A549 (cell line): Measurements from ENCODE around the gene UGT1A5. TPM values are rescaled to one million over a fixed set of nuclear protein-coding genes. Genes with fewer than 3 reads are reported as not detected.
A peak's percentile ranks its signal among the peaks of the same experiment; 100 is the strongest.

Experiments
- ATAC-seq, 2 experiments: fragments of 200-7000 bp in 1 of 2; fragments of >200 bp in 1 of 2; cut with Nextera tagmentation in 1 of 2; cut with Tn5 transposase in 1 of 2; 3 replicates each; pipeline versions ENCODE4 v1.8.0 to v1.9.1; 2018 to 2020; ENCODE audit warnings: mild to moderate bottlenecking in 1 of 2, moderate library complexity in 1 of 2
- CTCF ChIA-PET: fragments of 300-600 bp; sonication (Branson Sonifier 250); formaldehyde crosslinking; extraction: SDS; loops from one replicate; lab custom pipeline; 2021; ENCODE audit warnings: antibody characterized with exemption, inconsistent platforms; lab: Yijun Ruan, JAX
- POLR2A ChIA-PET: fragments of 350-600 bp; formaldehyde crosslinking; extraction: SDS; loops from one replicate; lab custom pipeline; 2021; ENCODE audit warnings: antibody characterized with exemption, inconsistent platforms; lab: Yijun Ruan, JAX
- DNase-seq, 2 experiments: peaks; one replicate each; pipeline versions ENCODE4 v3.0.0 to v3.0.0-alpha.2; 2011 to 2016; ENCODE audit warnings: low read depth in 1 of 2, low spot score in 1 of 2
- FAIRE-seq: peaks from 2 replicates; lab custom pipeline; 2011; peaks lifted over from hg19 to GRCh38; lab: Jason Lieb, UNC
- H3K27ac ChIP-seq, 2 experiments: fragments of >200 bp; sonication (Bioruptor Twin); formaldehyde crosslinking; 3 replicates each; pipeline ENCODE4 v1.5.1; 2016 to 2017
- H3K4me1 ChIP-seq: fragments of >200 bp; sonication (Bioruptor Twin); formaldehyde crosslinking; 3 replicates; pipeline ENCODE4 v1.6.1; 2016
- H3K4me2 ChIP-seq: fragments of >200 bp; sonication (Bioruptor Twin); formaldehyde crosslinking; 3 replicates; pipeline ENCODE4 v1.6.1; 2016
- H3K4me3 ChIP-seq: fragments of >200 bp; sonication (Bioruptor Twin); formaldehyde crosslinking; 3 replicates; pipeline ENCODE4 v1.5.1; 2016
- H3K9me3 ChIP-seq: fragments of >200 bp; sonication (Bioruptor Twin); formaldehyde crosslinking; 3 replicates; pipeline ENCODE4 v1.6.1; 2016
- CBX2 ChIP-seq: fragments of 200-600 bp; sonication (generic); IDR thresholded peaks from 2 replicates; pipeline ENCODE4 v1.6.1; 2016; ENCODE audit warnings: low read depth, mild to moderate bottlenecking, borderline replicate concordance
- CBX8 ChIP-seq: fragments of 200-600 bp; sonication (generic); IDR thresholded peaks from 2 replicates; pipeline ENCODE4 v1.6.1; 2016
- CEBPB ChIP-seq, 2 experiments: fragments of >200 bp in 1 of 2; sonication (Bioruptor Twin) in 1 of 2; formaldehyde crosslinking in 1 of 2; IDR thresholded peaks; 2 replicates each; pipeline ENCODE4 v1.6.1; 2012 to 2016
- CHD4 ChIP-seq: fragments of 200-600 bp; sonication (generic); IDR thresholded peaks from 2 replicates; pipeline ENCODE4 v1.6.1; 2016; ENCODE audit warnings: antibody characterized with exemption, mild to moderate bottlenecking, borderline replicate concordance
- EP300 ChIP-seq, 2 experiments: fragments of >200 bp; sonication (Bioruptor Twin); formaldehyde crosslinking; IDR thresholded peaks; 2 replicates in 1 of 2; 3 replicates in 1 of 2; pipeline ENCODE4 v1.6.1; 2016 to 2017
- FOSL2 ChIP-seq, 2 experiments: fragments of 450-650 bp in 1 of 2; fragments of >200 bp in 1 of 2; sonication (Bioruptor Twin) in 1 of 2; formaldehyde crosslinking; IDR thresholded peaks; 2 replicates each; pipeline versions ENCODE4 v1.5.0 to v1.6.1; 2016 to 2020; ENCODE audit warnings: mild to moderate bottlenecking in 1 of 2, moderate library complexity in 1 of 2
- FOXS1 ChIP-seq: fragments of 250-450 bp; sonication (Bioruptor Pico); IDR thresholded peaks from 2 replicates; pipeline ENCODE4 v1.5.0; 2020; ENCODE audit warnings: mild to moderate bottlenecking, moderate library complexity
- GATA3 ChIP-seq: IDR thresholded peaks from 2 replicates; pipeline ENCODE4 v1.6.1; 2012; ENCODE audit warnings: borderline replicate concordance
- HEYL ChIP-seq: fragments of 250-450 bp; sonication (Bioruptor Pico); IDR thresholded peaks from 2 replicates; pipeline ENCODE4 v1.8.0; 2021; ENCODE audit warnings: mild to moderate bottlenecking, moderate library complexity
- NFE2L2 ChIP-seq: fragments of 150-350 bp; conservative IDR thresholded peaks from 2 replicates; pipeline ENCODE4 v1.6.1; 2014; ENCODE audit warnings: low read length
- POLR2A ChIP-seq: IDR thresholded peaks from 2 replicates; pipeline ENCODE4 v1.6.1; 2012; ENCODE audit warnings: mild to moderate bottlenecking, low read length
- POLR2AphosphoS2 ChIP-seq: conservative IDR thresholded peaks from 2 replicates; pipeline ENCODE4 v1.6.1; 2012; ENCODE audit warnings: low read length, improper control_type of control experiment, inconsistent platforms
- RAD21 ChIP-seq, 2 experiments: fragments of >200 bp in 1 of 2; sonication (Bioruptor Twin) in 1 of 2; formaldehyde crosslinking in 1 of 2; IDR thresholded peaks in 1 of 2; conservative IDR thresholded peaks in 1 of 2; 2 replicates in 1 of 2; 3 replicates in 1 of 2; pipeline ENCODE4 v1.6.1; 2012 to 2018; ENCODE audit warnings: inconsistent platforms in 1 of 2
- RARB ChIP-seq: fragments of 250-450 bp; sonication (Bioruptor Pico); IDR thresholded peaks from 2 replicates; pipeline ENCODE4 v1.8.0; 2021; ENCODE audit warnings: mild to moderate bottlenecking, moderate library complexity
- RCOR1 ChIP-seq: fragments of 150-350 bp; IDR thresholded peaks from 2 replicates; pipeline ENCODE4 v1.6.1; 2014; ENCODE audit warnings: antibody characterized with exemption, low read length, low read depth
- SMC3 ChIP-seq: fragments of >200 bp; sonication (Bioruptor Twin); formaldehyde crosslinking; IDR thresholded peaks from 3 replicates; pipeline ENCODE4 v1.6.1; 2018; ENCODE audit warnings: inconsistent platforms
- TFCP2L1 ChIP-seq: fragments of 250-450 bp; sonication (Bioruptor Pico); IDR thresholded peaks from 2 replicates; pipeline ENCODE4 v1.5.0; 2021; ENCODE audit warnings: mild to moderate bottlenecking
- WGBS: methylation state at CpG from one replicate; pipeline ENCODE4 v1.1.6; 2017; ENCODE audit errors: missing lambda C conversion rate; 5-methylcytosine and 5-hydroxymethylcytosine counted together
- polyA plus RNA-seq, 4 experiments: library from polyadenylated mRNA; depleted of rRNA in 3 of 4; stranded (reverse); fragments of >200 nt; fragmentation: RNase III in 1 of 4; extraction: RNeasy Plus Mini Kit Qiagen cat#74134 plus additional on column Dnase treatment in 1 of 4; gene quantifications; 2 replicates in 3 of 4; 3 replicates in 1 of 4; pipeline ENCODE4 v1.2.3, GENCODE V29; 2011 to 2017
- TF ChIP-seq, protein P1 (sequence below): fragments of 450-650 bp; IDR thresholded peaks from 2 replicates; pipeline ENCODE4 v1.6.1; 2014; ENCODE audit warnings: antibody characterized with exemption
- TF ChIP-seq, protein P2 (sequence below): fragments of 200-600 bp; sonication (generic); IDR thresholded peaks from 2 replicates; pipeline ENCODE4 v1.6.1; 2016; ENCODE audit warnings: antibody characterized with exemption, mild to moderate bottlenecking, moderate library complexity
- TF ChIP-seq, protein P3 (sequence below): IDR thresholded peaks from 2 replicates; pipeline ENCODE4 v1.6.1; 2012
- TF ChIP-seq, protein P4 (sequence below): fragments of 250-450 bp; sonication (Bioruptor Pico); IDR thresholded peaks from 2 replicates; pipeline ENCODE4 v1.5.0; 2020; ENCODE audit warnings: low read depth, mild to moderate bottlenecking, moderate library complexity
- TF ChIP-seq, protein P5 (sequence below): IDR thresholded peaks from 2 replicates; pipeline ENCODE4 v1.6.1; 2012

The UGT1A5 gene
- polyA plus RNA-seq, 2 of the 4 experiments (the other 2 are of a cell fraction), result 0.05 TPM; not detected in 1

DNA sequence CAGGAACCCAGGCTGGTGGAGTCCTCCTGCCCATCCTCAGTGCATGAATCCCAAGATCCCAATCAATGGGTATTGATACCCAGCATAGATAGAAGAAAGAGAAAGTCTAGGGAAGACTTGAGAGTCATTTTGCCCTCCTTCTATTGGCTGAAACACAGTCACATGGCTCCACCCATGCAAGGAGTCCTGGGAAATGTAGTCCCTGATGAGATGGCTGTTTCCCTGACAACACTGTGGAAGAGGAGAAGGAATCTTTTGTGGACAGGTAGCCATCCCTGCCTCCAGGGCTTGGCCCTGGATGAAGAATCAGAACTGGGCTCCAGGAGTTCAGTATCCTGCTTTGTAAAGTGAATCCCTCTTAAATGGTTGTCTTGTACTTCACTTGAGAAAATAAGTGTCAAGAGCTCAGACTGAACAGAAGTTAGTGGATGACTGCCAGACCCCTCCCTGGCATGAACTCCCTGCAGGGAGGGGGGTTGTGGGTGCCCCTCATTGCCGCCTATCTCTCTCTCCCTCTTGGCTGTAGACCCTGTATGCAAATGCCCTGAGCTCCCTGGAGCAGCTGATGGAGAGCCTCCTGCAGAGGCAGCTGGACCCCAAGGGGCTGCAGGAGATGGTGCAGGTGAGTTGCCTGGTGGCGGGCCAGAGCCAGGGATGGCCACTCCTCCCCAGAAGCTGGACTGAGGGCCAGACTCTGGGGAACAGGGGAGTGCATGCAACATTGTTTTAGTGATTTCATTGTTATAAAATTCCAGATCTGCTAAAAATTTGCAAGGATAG lies 101.5 kb downstream of the UGT1A5 start:
- peak; percentile 43 to 78; a peak in 4 of 6 replicates for ATAC-seq
- ChIA-PET POLR2A (no interaction called here), CTCF (interaction anchor here (0.7 to 1.0 kb wide), 3 partner anchors 18 to 371 kb away, joined by 3 to 4 read pairs (median 3); no protein-coding TSS in a partner anchor)
- DNase-seq, result peak; percentile 44 to 52
- Histone ChIP-seq H3K9me3 (no peaks in the 10 kb centered on the region), H3K27ac (peak overlapping the region in 1 of 2 experiments; percentile 31; a peak in 3 of 6 replicates)
- FAIRE-seq, result no peak
- TF ChIP-seq, protein P1, sequence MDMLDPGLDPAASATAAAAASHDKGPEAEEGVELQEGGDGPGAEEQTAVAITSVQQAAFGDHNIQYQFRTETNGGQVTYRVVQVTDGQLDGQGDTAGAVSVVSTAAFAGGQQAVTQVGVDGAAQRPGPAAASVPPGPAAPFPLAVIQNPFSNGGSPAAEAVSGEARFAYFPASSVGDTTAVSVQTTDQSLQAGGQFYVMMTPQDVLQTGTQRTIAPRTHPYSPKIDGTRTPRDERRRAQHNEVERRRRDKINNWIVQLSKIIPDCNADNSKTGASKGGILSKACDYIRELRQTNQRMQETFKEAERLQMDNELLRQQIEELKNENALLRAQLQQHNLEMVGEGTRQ, result peak; percentile 72
- TF ChIP-seq, protein P2, sequence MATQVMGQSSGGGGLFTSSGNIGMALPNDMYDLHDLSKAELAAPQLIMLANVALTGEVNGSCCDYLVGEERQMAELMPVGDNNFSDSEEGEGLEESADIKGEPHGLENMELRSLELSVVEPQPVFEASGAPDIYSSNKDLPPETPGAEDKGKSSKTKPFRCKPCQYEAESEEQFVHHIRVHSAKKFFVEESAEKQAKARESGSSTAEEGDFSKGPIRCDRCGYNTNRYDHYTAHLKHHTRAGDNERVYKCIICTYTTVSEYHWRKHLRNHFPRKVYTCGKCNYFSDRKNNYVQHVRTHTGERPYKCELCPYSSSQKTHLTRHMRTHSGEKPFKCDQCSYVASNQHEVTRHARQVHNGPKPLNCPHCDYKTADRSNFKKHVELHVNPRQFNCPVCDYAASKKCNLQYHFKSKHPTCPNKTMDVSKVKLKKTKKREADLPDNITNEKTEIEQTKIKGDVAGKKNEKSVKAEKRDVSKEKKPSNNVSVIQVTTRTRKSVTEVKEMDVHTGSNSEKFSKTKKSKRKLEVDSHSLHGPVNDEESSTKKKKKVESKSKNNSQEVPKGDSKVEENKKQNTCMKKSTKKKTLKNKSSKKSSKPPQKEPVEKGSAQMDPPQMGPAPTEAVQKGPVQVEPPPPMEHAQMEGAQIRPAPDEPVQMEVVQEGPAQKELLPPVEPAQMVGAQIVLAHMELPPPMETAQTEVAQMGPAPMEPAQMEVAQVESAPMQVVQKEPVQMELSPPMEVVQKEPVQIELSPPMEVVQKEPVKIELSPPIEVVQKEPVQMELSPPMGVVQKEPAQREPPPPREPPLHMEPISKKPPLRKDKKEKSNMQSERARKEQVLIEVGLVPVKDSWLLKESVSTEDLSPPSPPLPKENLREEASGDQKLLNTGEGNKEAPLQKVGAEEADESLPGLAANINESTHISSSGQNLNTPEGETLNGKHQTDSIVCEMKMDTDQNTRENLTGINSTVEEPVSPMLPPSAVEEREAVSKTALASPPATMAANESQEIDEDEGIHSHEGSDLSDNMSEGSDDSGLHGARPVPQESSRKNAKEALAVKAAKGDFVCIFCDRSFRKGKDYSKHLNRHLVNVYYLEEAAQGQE, result no peak
- TF ChIP-seq, all 56 proteins: peak for 1
- Histone ChIP-seq H3K4me1 (peaks cover 19% of the 10 kb centered on the region), H3K4me3 (no peak overlapping the region), H3K4me2 (no peak overlapping the region)
- WGBS, result 100% methylated on average over 2 of the region's 2 CpGs

DNA sequence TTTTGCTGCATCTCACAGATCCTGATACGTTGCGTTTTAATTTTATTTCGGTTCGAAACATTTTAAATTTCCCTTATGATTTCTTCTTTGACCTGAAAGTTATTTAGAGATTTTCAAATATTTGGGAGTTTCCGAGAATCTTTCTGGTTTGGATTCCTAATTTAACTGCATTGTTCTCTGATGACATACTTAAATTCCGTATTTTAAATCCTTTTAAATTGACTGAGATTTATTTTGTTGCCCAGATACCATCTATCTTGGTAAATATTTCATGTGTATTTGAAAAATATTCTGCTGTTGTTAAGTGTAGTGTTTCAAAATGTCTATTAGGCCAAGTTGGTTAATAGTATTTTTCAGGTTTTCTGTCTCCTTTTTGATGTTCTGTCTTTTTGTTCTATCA lies 103.2 kb downstream of the UGT1A5 start:
- H3K4me2 ChIP-seq, result no peak overlapping the region
- no peak for TF ChIP-seq CBX8
- TF ChIP-seq POLR2A, result no peak
- TF ChIP-seq FOXS1, result no peak
- TF ChIP-seq EP300 (IDR thresholded peaks at IDR 0.05), result no peak
- TF ChIP-seq, protein P3, sequence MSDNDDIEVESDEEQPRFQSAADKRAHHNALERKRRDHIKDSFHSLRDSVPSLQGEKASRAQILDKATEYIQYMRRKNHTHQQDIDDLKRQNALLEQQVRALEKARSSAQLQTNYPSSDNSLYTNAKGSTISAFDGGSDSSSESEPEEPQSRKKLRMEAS, result no peak
- no peak for TF ChIP-seq CHD4
- TF ChIP-seq POLR2AphosphoS2, result no peak
- no peak overlapping the region for H3K27ac ChIP-seq
- H3K9me3 ChIP-seq, result no peaks in the 10 kb centered on the region
- FAIRE-seq (no peak), ATAC-seq (no peak), DNase-seq (no peak)
- peaks cover 24% of the 10 kb centered on the region for H3K4me1 ChIP-seq
- 84% methylated on average over 6 of the region's 6 CpGs for WGBS
- CTCF ChIA-PET, result no interaction called here
- POLR2A ChIA-PET, result no interaction called here
- no peak overlapping the region for H3K4me3 ChIP-seq

DNA sequence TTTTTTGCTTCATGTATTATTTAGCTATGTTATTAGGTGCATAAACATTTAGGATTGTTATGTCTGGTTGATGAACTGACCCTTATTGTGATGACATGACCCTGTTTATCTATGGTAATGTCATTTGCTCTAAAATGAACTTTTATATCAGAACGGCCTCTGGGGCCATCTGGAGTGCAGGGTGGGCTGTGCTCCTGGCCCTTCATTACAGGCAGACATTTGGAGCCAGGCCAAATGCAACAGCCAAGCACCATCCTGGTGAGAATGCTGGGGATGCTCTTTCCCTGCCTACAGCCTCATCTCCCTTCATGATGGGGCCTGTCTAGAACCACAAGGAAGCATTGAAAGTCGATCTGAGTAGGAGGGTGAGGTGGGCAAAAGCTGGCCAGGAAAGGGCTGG lies 103.6 kb downstream of the UGT1A5 start:
- DNase-seq (no peak), FAIRE-seq (no peak), ATAC-seq (no peak)
- ChIA-PET CTCF (interaction anchor here (1.0 kb wide), 1 partner anchor 22 kb away, joined by 3 read pairs; no protein-coding TSS in a partner anchor), POLR2A (no interaction called here)
- peak overlapping the region; percentile 4 to 81; a peak in 5 of 6 replicates for H3K27ac ChIP-seq
- TF ChIP-seq CBX8 (no peak), RCOR1 (no peak), RAD21 (conservative IDR thresholded peaks at IDR 0.05 in 1 of 2, IDR thresholded peaks at IDR 0.05 in 1 of 2) (no peak), GATA3 (no peak), RARB (CRISPR knock-in tag) (no peak), EP300 (IDR thresholded peaks at IDR 0.05) (no peak), NFE2L2 (no peak), FOSL2 (IDR thresholded peaks at IDR 0.05) (no peak), FOSL2 (CRISPR knock-in tag; IDR thresholded peaks at IDR 0.05) (no peak), TFCP2L1 (CRISPR knock-in tag) (no peak), HEYL (CRISPR knock-in tag) (no peak), SMC3 (no peak), CBX2 (no peak), CEBPB (IDR thresholded peaks at IDR 0.05) (no peak)
- TF ChIP-seq, protein P4, sequence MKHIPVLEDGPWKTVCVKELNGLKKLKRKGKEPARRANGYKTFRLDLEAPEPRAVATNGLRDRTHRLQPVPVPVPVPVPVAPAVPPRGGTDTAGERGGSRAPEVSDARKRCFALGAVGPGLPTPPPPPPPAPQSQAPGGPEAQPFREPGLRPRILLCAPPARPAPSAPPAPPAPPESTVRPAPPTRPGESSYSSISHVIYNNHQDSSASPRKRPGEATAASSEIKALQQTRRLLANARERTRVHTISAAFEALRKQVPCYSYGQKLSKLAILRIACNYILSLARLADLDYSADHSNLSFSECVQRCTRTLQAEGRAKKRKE, result no peak
- TF ChIP-seq, protein P5, sequence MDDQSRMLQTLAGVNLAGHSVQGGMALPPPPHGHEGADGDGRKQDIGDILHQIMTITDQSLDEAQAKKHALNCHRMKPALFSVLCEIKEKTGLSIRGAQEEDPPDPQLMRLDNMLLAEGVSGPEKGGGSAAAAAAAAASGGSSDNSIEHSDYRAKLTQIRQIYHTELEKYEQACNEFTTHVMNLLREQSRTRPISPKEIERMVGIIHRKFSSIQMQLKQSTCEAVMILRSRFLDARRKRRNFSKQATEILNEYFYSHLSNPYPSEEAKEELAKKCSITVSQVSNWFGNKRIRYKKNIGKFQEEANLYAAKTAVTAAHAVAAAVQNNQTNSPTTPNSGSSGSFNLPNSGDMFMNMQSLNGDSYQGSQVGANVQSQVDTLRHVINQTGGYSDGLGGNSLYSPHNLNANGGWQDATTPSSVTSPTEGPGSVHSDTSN, result no peak
- TF ChIP-seq, protein P3, result no peak
- H3K4me3 ChIP-seq, result no peak overlapping the region
- no peaks in the 10 kb centered on the region for H3K9me3 ChIP-seq
- 44% methylated on average over 2 of the region's 2 CpGs for whole genome bisulfite sequencing
- H3K4me2 ChIP-seq, result no peak overlapping the region
- peaks cover 24% of the 10 kb centered on the region for H3K4me1 ChIP-seq
